Lung (tissue), 12 donors: Measurements from ENCODE around the gene PSMC5. TPM values are rescaled to one million over a fixed set of nuclear protein-coding genes. Genes with fewer than 3 reads are reported as not detected.

Source experiments
- ATAC-seq: fragments of 200-7000 bp; cut with Tn5 transposase; one replicate; pipeline ENCODE4 v1.9.1; 2020; ENCODE audit warnings: moderate number of reproducible peaks; ENCODE audit not compliant: insufficient read depth, low FRiP score
- DNase-seq, 3 donors: peaks; one replicate each; pipeline ENCODE4 v3.0.0-alpha.2; 2013 to 2017
- H3K27ac ChIP-seq, 2 donors: one replicate each; pipeline ENCODE4 v1.5.1; 2013; ENCODE audit warnings: mild to moderate bottlenecking in 2 of 2, moderate library complexity in 2 of 2, control low read depth in 1 of 2, inconsistent platforms in 1 of 2, low read depth in 1 of 2, low read length in 1 of 2
- H3K27me3 ChIP-seq, 3 donors: one replicate each; pipeline ENCODE4 v1.5.1; 2013; ENCODE audit warnings: low read length in 2 of 3; ENCODE audit not compliant: control insufficient read depth in 3 of 3, insufficient read depth in 3 of 3
- H3K36me3 ChIP-seq, 4 donors: one replicate each; pipeline ENCODE4 v1.5.1; 2013; ENCODE audit warnings: low read length in 4 of 4, mild to moderate bottlenecking in 1 of 4, moderate library complexity in 1 of 4; ENCODE audit not compliant: control insufficient read depth in 4 of 4, insufficient read depth in 4 of 4
- H3K4me1 ChIP-seq, 5 donors: one replicate each; pipeline ENCODE4 v1.5.1; 2013; ENCODE audit warnings: low read length in 5 of 5, mild to moderate bottlenecking in 2 of 5, moderate library complexity in 1 of 5; ENCODE audit not compliant: control insufficient read depth in 5 of 5, insufficient read depth in 5 of 5
- H3K4me3 ChIP-seq: one replicate; pipeline ENCODE4 v1.5.1; 2013; ENCODE audit warnings: mild to moderate bottlenecking, control low read depth, moderate library complexity
- H3K9ac ChIP-seq, 2 donors: one replicate each; pipeline ENCODE4 v1.5.1; 2013; ENCODE audit warnings: low read length in 2 of 2, control low read depth in 1 of 2; ENCODE audit not compliant: insufficient read depth in 1 of 2
- H3K9me3 ChIP-seq, 4 donors: one replicate each; pipeline ENCODE4 v1.5.1; 2013; ENCODE audit warnings: low read length in 3 of 4, mild to moderate bottlenecking in 1 of 4, moderate library complexity in 1 of 4; ENCODE audit not compliant: control insufficient read depth in 4 of 4, insufficient read depth in 3 of 4
- WGBS, 2 donors: extraction: QIAGEN DNeasy Blood & Tissue Kit; methylation state at CpG; one replicate each; pipeline ENCODE4 v1.1.7; 2013; 5-methylcytosine and 5-hydroxymethylcytosine counted together
- polyA plus RNA-seq, 2 donors: library from polyadenylated mRNA; stranded (reverse); fragments of 200-250 nt; gene quantifications; one replicate each; pipeline ENCODE4 v1.2.1, GENCODE V29; 2013
- total RNA-seq, 2 donors: library from RNA; depleted of rRNA in 1 of 2; stranded (reverse); fragments of >200 nt in 1 of 2; gene quantifications; one replicate each; pipeline ENCODE4 v1.2.1, GENCODE V29; 2014 to 2021
- TF ChIP-seq, protein P1 (sequence below): IDR thresholded peaks from 2 replicates; pipeline ENCODE4 v1.5.1; 2012; ENCODE audit warnings: mild to moderate bottlenecking; ENCODE audit errors: control extremely low read depth, extremely low read depth
- donor health status: control.
- donor health status: control.
- donor health status: Bipolar disorder and iron deficiency.
- donor health status: healthy.
- donor health status: DM: yes; HTN: yes; CAD: no.

Gene PSMC5
- total and polyA plus RNA-seq, 4 donors, result 46.1 to 177 (median 139) TPM

- 86 to 90% methylated on average over 12 of the region's 12 CpGs for WGBS, 2 donors
- TF ChIP-seq, protein P1, sequence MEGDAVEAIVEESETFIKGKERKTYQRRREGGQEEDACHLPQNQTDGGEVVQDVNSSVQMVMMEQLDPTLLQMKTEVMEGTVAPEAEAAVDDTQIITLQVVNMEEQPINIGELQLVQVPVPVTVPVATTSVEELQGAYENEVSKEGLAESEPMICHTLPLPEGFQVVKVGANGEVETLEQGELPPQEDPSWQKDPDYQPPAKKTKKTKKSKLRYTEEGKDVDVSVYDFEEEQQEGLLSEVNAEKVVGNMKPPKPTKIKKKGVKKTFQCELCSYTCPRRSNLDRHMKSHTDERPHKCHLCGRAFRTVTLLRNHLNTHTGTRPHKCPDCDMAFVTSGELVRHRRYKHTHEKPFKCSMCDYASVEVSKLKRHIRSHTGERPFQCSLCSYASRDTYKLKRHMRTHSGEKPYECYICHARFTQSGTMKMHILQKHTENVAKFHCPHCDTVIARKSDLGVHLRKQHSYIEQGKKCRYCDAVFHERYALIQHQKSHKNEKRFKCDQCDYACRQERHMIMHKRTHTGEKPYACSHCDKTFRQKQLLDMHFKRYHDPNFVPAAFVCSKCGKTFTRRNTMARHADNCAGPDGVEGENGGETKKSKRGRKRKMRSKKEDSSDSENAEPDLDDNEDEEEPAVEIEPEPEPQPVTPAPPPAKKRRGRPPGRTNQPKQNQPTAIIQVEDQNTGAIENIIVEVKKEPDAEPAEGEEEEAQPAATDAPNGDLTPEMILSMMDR, result no peak
- Histone ChIP-seq H3K9me3 (no peaks in the 10 kb centered on the region), H3K27ac (peak overlapping the region; percentile 10 to 63), H3K27me3 (no peaks in the 10 kb centered on the region), H3K4me1 (peaks cover 17 to 44% (median 31%) of the 10 kb centered on the region in 5 donors), H3K4me3 (no peak overlapping the region), H3K36me3 (peaks cover 9 to 44% (median 30%) of the 10 kb centered on the region in 4 donors), H3K9ac (no peak overlapping the region)
- DNase-seq (no peak), ATAC-seq (no peak)
Measured at GRCh38 chr17:63837480-63837879, 10.2 kb downstream of the PSMC5 start.

DNA sequence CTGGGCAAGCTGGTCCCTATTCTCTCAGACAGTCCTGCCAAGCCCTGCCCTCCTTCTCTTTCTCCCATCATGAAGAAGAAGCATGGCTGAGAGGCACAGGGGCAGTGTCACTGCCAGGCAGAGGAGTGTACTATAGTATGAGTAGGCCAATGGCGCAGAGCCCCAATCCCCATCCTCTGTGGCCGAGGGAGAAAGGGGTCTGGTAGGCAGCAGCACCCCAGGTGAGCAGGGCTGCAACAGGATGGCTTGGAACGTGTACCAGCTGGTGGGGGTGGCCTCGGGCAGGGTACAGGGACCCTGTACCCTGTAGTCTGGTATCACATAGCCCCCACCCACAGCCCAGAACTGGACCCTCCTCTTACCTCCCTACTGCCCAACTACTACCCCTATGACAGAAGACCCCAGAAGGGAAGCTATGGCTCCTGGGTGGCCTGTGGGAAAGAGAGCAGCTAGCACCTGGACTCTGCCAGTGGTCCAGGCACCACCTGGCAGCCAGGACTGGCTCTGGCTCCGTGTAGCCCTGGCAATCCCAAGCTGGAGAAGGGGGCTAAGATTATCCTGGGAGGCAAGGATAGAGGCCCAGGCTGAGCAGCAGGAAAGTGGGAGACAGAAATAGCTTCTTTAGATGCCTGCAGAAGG lies 10.8 kb downstream of the PSMC5 start:
- Histone ChIP-seq H3K9me3 (no peaks in the 10 kb centered on the region), H3K36me3 (peaks cover 6 to 38% (median 25%) of the 10 kb centered on the region in 4 donors), H3K4me1 (peaks cover 17 to 44% (median 31%) of the 10 kb centered on the region in 5 donors), H3K9ac (peak overlapping the region in 1 of 2 donors; percentile 57), H3K4me3 (no peak overlapping the region), H3K27ac (peak overlapping the region; percentile 63 to 78), H3K27me3 (no peaks in the 10 kb centered on the region)
- WGBS, 2 donors, result 84 to 86% methylated on average over 5 of the region's 5 CpGs
- ATAC-seq, result no peak
- TF ChIP-seq, protein P1, result no peak
- no peak for DNase-seq

GRCh38 chr17:63838631-63839171 lies 11.5 kb downstream of the PSMC5 start:
- ATAC-seq (no peak), DNase-seq (peak; percentile 91 to 96 (median 95))
- Histone ChIP-seq H3K27me3 (no peaks in the 10 kb centered on the region), H3K9me3 (no peaks in the 10 kb centered on the region), H3K4me1 (peaks cover 17 to 47% (median 31%) of the 10 kb centered on the region in 5 donors), H3K9ac (peak overlapping the region in 1 of 2 donors; percentile 57), H3K27ac (peak overlapping the region; percentile 63 to 78), H3K4me3 (no peak overlapping the region), H3K36me3 (peaks cover 6 to 32% (median 19%) of the 10 kb centered on the region in 4 donors)
- TF ChIP-seq, protein P1, result no peak
- 26 to 40% methylated on average over 7 of the region's 7 CpGs for WGBS, 2 donors
